Hematopoietic multipotent progenitor cell treated with erythropoietin and hydrocortisone succinate and interleukin-3 and kit ligand, for 15 days (in vitro differentiated cells): ENCODE results near the gene SLC43A1.
A peak's percentile ranks its signal among the peaks of the same experiment; 100 is the strongest.
"Not testable (repeated sequence)": the region's sequence is repeated elsewhere in the genome, so short reads cannot be mapped to it uniquely, and the experiment has no call there.

ENCODE experiments used
- DNase-seq: peaks from one replicate; pipeline ENCODE4 v3.0.0-alpha.2; 2015; ENCODE audit warnings: low spot score

Gene SLC43A1

GRCh38 chr11:57515332-57516060 lies at the start of gene SLC43A1:
Gene SLC43A1, minus strand, starts transcription at chr11:57515702. Its CDS starts 1,591 bp downstream, at chr11:57514111.
- peak; percentile 39 for DNase-seq

- peak; percentile 25 for DNase-seq
Measured at GRCh38 chr11:57562596-57562995, 47.1 kb upstream of the SLC43A1 start.

- DNase-seq = no peak
Measured at GRCh38 chr11:57560146-57560545, 44.6 kb upstream of the SLC43A1 start.

GRCh38 chr11:57556041-57556440 lies 40.5 kb upstream of the SLC43A1 start:
- DNase-seq = no peak

- no peak for DNase-seq
Measured at GRCh38 chr11:57555393-57555792, 39.9 kb upstream of the SLC43A1 start.

GRCh38 chr11:57552479-57552878 lies 37.0 kb upstream of the SLC43A1 start:
- DNase-seq = no peak

GRCh38 chr11:57551941-57552340 lies 36.4 kb upstream of the SLC43A1 start:
- DNase-seq = no peak

- DNase-seq = no peak
Measured at GRCh38 chr11:57549983-57550382, 34.5 kb upstream of the SLC43A1 start.

- DNase-seq = no peak
Measured at GRCh38 chr11:57547854-57548377, 32.4 kb upstream of the SLC43A1 start.

GRCh38 chr11:57546869-57547475 lies 31.5 kb upstream of the SLC43A1 start:
- DNase-seq = no peak

GRCh38 chr11:57546451-57546850 lies 30.9 kb upstream of the SLC43A1 start:
- no peak for DNase-seq

GRCh38 chr11:57545883-57546282 lies 30.4 kb upstream of the SLC43A1 start:
- DNase-seq = no peak

GRCh38 chr11:57544566-57544965 lies 29.1 kb upstream of the SLC43A1 start:
- DNase-seq = no peak

GRCh38 chr11:57543593-57543992 lies 28.1 kb upstream of the SLC43A1 start:
- no peak for DNase-seq

GRCh38 chr11:57542582-57542981 lies 27.1 kb upstream of the SLC43A1 start:
- DNase-seq = no peak

- DNase-seq = no peak
Measured at GRCh38 chr11:57541169-57541568, 25.7 kb upstream of the SLC43A1 start.

GRCh38 chr11:57539342-57539741 lies 23.8 kb upstream of the SLC43A1 start:
- DNase-seq = peak; percentile 64

- no peak for DNase-seq
Measured at GRCh38 chr11:57536947-57537619, 21.6 kb upstream of the SLC43A1 start, which contains the start of gene SMTNL1. Gene SMTNL1, plus strand, starts transcription at chr11:57537595. Its CDS starts 5,048 bp downstream, at chr11:57542643.

- not testable (repeated sequence) for DNase-seq
Measured at GRCh38 chr11:57534449-57534848, 18.9 kb upstream of the SLC43A1 start.

- peak; percentile 95 for DNase-seq
Measured at GRCh38 chr11:57530596-57531507, 15.3 kb upstream of the SLC43A1 start, which contains the start of gene TIMM10. Gene TIMM10, minus strand, starts transcription at chr11:57530754. Its CDS starts 565 bp downstream, at chr11:57530189.

- no peak for DNase-seq
Measured at GRCh38 chr11:57530215-57530595, 14.7 kb upstream of the SLC43A1 start.

GRCh38 chr11:57529012-57529411 lies 13.5 kb upstream of the SLC43A1 start:
- DNase-seq = no peak
